Mesenchymal stem cell (in vitro differentiated cells and primary cell): ENCODE measurements around the gene SIRPB1.

ENCODE experiments used
- DNase-seq: peaks from one replicate; pipeline ENCODE4 v3.0.0-alpha.2; 2013
- H2AFZ ChIP-seq: one replicate; pipeline ENCODE4 v1.6.1; 2013; ENCODE audit warnings: low read depth, mild to moderate bottlenecking, control low read depth, inconsistent platforms, low read length, moderate library complexity
- H2AK5ac ChIP-seq: 2 replicates; pipeline ENCODE4 v1.6.1; 2013; ENCODE audit warnings: low read length, moderate library complexity, mild to moderate bottlenecking, inconsistent platforms; ENCODE audit not compliant: severe bottlenecking
- H2BK120ac ChIP-seq: one replicate; pipeline ENCODE4 v1.6.1; 2013; ENCODE audit warnings: low read depth, mild to moderate bottlenecking, inconsistent platforms, low read length, moderate library complexity
- H2BK12ac ChIP-seq, 2 experiments: one replicate each; pipeline ENCODE4 v1.6.1; 2013; ENCODE audit warnings: inconsistent platforms in 2 of 2, low read length in 2 of 2, mild to moderate bottlenecking in 2 of 2, moderate library complexity in 2 of 2, control low read depth in 1 of 2
- H2BK15ac ChIP-seq: one replicate; pipeline ENCODE4 v1.6.1; 2013; ENCODE audit warnings: mild to moderate bottlenecking, low read depth, inconsistent platforms; ENCODE audit not compliant: poor library complexity, severe bottlenecking
- H2BK5ac ChIP-seq: 2 replicates; pipeline ENCODE4 v1.6.1; 2013; ENCODE audit warnings: low read depth, mild to moderate bottlenecking, low read length, control low read depth, inconsistent platforms; ENCODE audit not compliant: poor library complexity, severe bottlenecking
- H3K14ac ChIP-seq, 2 experiments: one replicate each; pipeline ENCODE4 v1.6.1; 2013; ENCODE audit warnings: inconsistent platforms in 2 of 2, low read length in 2 of 2, control low read depth in 1 of 2, mild to moderate bottlenecking in 1 of 2, moderate library complexity in 1 of 2
- H3K18ac ChIP-seq, 2 experiments: one replicate each; pipeline ENCODE4 v1.6.1; 2013; ENCODE audit warnings: inconsistent platforms in 2 of 2, low read length in 2 of 2, control low read depth in 1 of 2, low read depth in 1 of 2, mild to moderate bottlenecking in 1 of 2
- H3K23ac ChIP-seq, 2 experiments: one replicate each; pipeline ENCODE4 v1.6.1; 2013; ENCODE audit warnings: inconsistent platforms in 2 of 2, low read length in 2 of 2, mild to moderate bottlenecking in 2 of 2, moderate library complexity in 2 of 2, control low read depth in 1 of 2
- H3K27ac ChIP-seq: 2 replicates; pipeline ENCODE4 v1.5.1; 2013; ENCODE audit warnings: mild to moderate bottlenecking, moderate library complexity, low read length, control low read depth, inconsistent platforms; ENCODE audit not compliant: poor library complexity, severe bottlenecking
- H3K27me3 ChIP-seq, 2 experiments: 2 replicates each; pipeline versions ENCODE4 v1.6.1 to v1.7.0; 2013; ENCODE audit warnings: low read length in 2 of 2, mild to moderate bottlenecking in 2 of 2, moderate library complexity in 2 of 2, control low read depth in 1 of 2, inconsistent platforms in 1 of 2; ENCODE audit not compliant: control insufficient read depth in 1 of 2, insufficient read depth in 1 of 2
- H3K36me3 ChIP-seq, 2 experiments: 2 replicates each; pipeline versions ENCODE4 v1.6.1 to v1.7.0; 2013; ENCODE audit warnings: low read length in 2 of 2, control low read depth in 1 of 2, inconsistent platforms in 1 of 2, low read depth in 1 of 2, mild to moderate bottlenecking in 1 of 2; ENCODE audit not compliant: insufficient read depth in 2 of 2, control insufficient read depth in 1 of 2
- H3K4ac ChIP-seq, 2 experiments: one replicate each; pipeline ENCODE4 v1.6.1; 2013; ENCODE audit warnings: inconsistent platforms in 2 of 2, low read length in 2 of 2, mild to moderate bottlenecking in 2 of 2, moderate library complexity in 2 of 2, control low read depth in 1 of 2, low read depth in 1 of 2
- H3K4me1 ChIP-seq: 2 replicates; pipeline ENCODE4 v1.6.1; 2013; ENCODE audit warnings: low read depth, low read length, control low read depth; ENCODE audit not compliant: control insufficient read depth, insufficient read depth
- H3K4me2 ChIP-seq: 2 replicates; pipeline ENCODE4 v1.6.1; 2013; ENCODE audit warnings: low read length, mild to moderate bottlenecking, inconsistent platforms; ENCODE audit not compliant: poor library complexity, severe bottlenecking
- H3K4me3 ChIP-seq, 2 experiments: 2 replicates each; pipeline versions ENCODE4 v1.5.1 to v1.7.0; 2013; ENCODE audit warnings: low read length in 2 of 2, mild to moderate bottlenecking in 2 of 2, control low read depth in 1 of 2, low read depth in 1 of 2; ENCODE audit not compliant: insufficient read depth in 1 of 2
- H3K79me1 ChIP-seq: replicated peaks from 2 replicates; pipeline ENCODE4 v1.6.1; 2013; ENCODE audit warnings: mild to moderate bottlenecking, control low read depth, low read length, inconsistent platforms; ENCODE audit not compliant: poor library complexity, severe bottlenecking
- H3K9ac ChIP-seq: 2 replicates; pipeline ENCODE4 v1.7.0; 2013; ENCODE audit warnings: mild to moderate bottlenecking, low read length, moderate library complexity
- H3K9me3 ChIP-seq: 2 replicates; pipeline ENCODE4 v1.7.0; 2013; ENCODE audit warnings: mild to moderate bottlenecking, low read length; ENCODE audit not compliant: control insufficient read depth
- H4K8ac ChIP-seq: one replicate; pipeline ENCODE4 v1.6.1; 2013; ENCODE audit warnings: inconsistent platforms, mild to moderate bottlenecking, low read length, moderate library complexity
- H4K91ac ChIP-seq: one replicate; pipeline ENCODE4 v1.6.1; 2013; ENCODE audit warnings: mild to moderate bottlenecking, low read length, inconsistent platforms
- WGBS: methylation state at CpG from one replicate; pipeline ENCODE4 v1.1.7; 2013; ENCODE audit warnings: mixed read lengths; 5-methylcytosine and 5-hydroxymethylcytosine counted together

SIRPB1 gene

GRCh38 chr20:1665345-1665744, 45.5 kb upstream of the SIRPB1 start:
- H2BK5ac ChIP-seq = no peak overlapping the region
- H3K18ac ChIP-seq = no peak overlapping the region
- no peak overlapping the region for H3K27ac ChIP-seq
- H2BK15ac ChIP-seq = no peak overlapping the region
- no peak overlapping the region for H3K4ac ChIP-seq
- no peak for DNase-seq
- H2BK120ac ChIP-seq = no peak overlapping the region
- peaks cover 7% of the 10 kb centered on the region for H3K4me1 ChIP-seq
- no peak overlapping the region for H3K14ac ChIP-seq
- H3K27me3 ChIP-seq = peaks cover 0 to 20% of the 10 kb centered on the region in 2 experiments
- no peak overlapping the region for H4K8ac ChIP-seq
- H3K36me3 ChIP-seq = no peaks in the 10 kb centered on the region
- WGBS = 83% methylated on average over 1 of the region's 3 CpGs
- no peak overlapping the region for H2AK5ac ChIP-seq
- H3K9me3 ChIP-seq = no peaks in the 10 kb centered on the region
- H4K91ac ChIP-seq = no peak overlapping the region
- no peak overlapping the region for H2BK12ac ChIP-seq
- H3K79me1 ChIP-seq = no peaks in the 10 kb centered on the region
- H3K4me3 ChIP-seq = no peak overlapping the region
- no peak overlapping the region for H2AFZ ChIP-seq
- no peak overlapping the region for H3K4me2 ChIP-seq
- H3K9ac ChIP-seq = no peak overlapping the region
- no peak overlapping the region for H3K23ac ChIP-seq

- H2BK15ac ChIP-seq = no peak overlapping the region
- H3K9me3 ChIP-seq = no peaks in the 10 kb centered on the region
- H2BK12ac ChIP-seq = no peak overlapping the region
- H3K23ac ChIP-seq = no peak overlapping the region
- H3K4me3 ChIP-seq = no peak overlapping the region
- H3K4me1 ChIP-seq = peaks cover 4% of the 10 kb centered on the region
- no peaks in the 10 kb centered on the region for H3K36me3 ChIP-seq
- peaks cover 0 to 22% of the 10 kb centered on the region in 2 experiments for H3K27me3 ChIP-seq
- no peaks in the 10 kb centered on the region for H3K79me1 ChIP-seq
- no peak overlapping the region for H3K9ac ChIP-seq
- no peak overlapping the region for H2AK5ac ChIP-seq
- H3K18ac ChIP-seq = no peak overlapping the region
- H3K4ac ChIP-seq = no peak overlapping the region
- H2BK120ac ChIP-seq = no peak overlapping the region
- no peak overlapping the region for H2BK5ac ChIP-seq
- no peak overlapping the region for H4K8ac ChIP-seq
- H3K27ac ChIP-seq = no peak overlapping the region
- H3K14ac ChIP-seq = no peak overlapping the region
- 73% methylated on average over 3 of the region's 5 CpGs for WGBS
- H2AFZ ChIP-seq = no peak overlapping the region
- no peak overlapping the region for H3K4me2 ChIP-seq
- no peak for DNase-seq
- no peak overlapping the region for H4K91ac ChIP-seq
Measured at GRCh38 chr20:1664911-1665310, 45.1 kb upstream of the SIRPB1 start.

GRCh38 chr20:1663917-1664316, 44.1 kb upstream of the SIRPB1 start:
- Histone ChIP-seq H2BK12ac (no peak overlapping the region), H3K79me1 (no peaks in the 10 kb centered on the region), H3K4me2 (no peak overlapping the region), H3K9me3 (no peaks in the 10 kb centered on the region), H3K18ac (no peak overlapping the region), H2BK5ac (no peak overlapping the region), H4K8ac (no peak overlapping the region), H4K91ac (no peak overlapping the region), H3K36me3 (no peaks in the 10 kb centered on the region), H3K14ac (no peak overlapping the region), H2BK120ac (no peak overlapping the region), H3K4ac (no peak overlapping the region), H3K4me1 (peaks cover 2% of the 10 kb centered on the region), H2AFZ (no peak overlapping the region), H3K27me3 (peaks cover 0 to 28% of the 10 kb centered on the region in 2 experiments), H3K27ac (no peak overlapping the region), H2AK5ac (no peak overlapping the region), H3K23ac (no peak overlapping the region), H2BK15ac (no peak overlapping the region), H3K9ac (no peak overlapping the region), H3K4me3 (no peak overlapping the region)
- DNase-seq = no peak
- WGBS = 41% methylated on average over 1 of the region's 2 CpGs

- WGBS = 49% methylated on average over 2 of the region's 2 CpGs
- H3K14ac ChIP-seq = no peak overlapping the region
Measured at GRCh38 chr20:1661542-1662299, 41.9 kb upstream of the SIRPB1 start.

More at GRCh38 chr20:1661542-1662299, 41.9 kb upstream of the SIRPB1 start:
- Histone ChIP-seq H3K4ac (no peak overlapping the region), H3K79me1 (no peaks in the 10 kb centered on the region), H2BK120ac (no peak overlapping the region), H3K18ac (no peak overlapping the region), H4K8ac (no peak overlapping the region), H3K27ac (no peak overlapping the region), H2BK15ac (no peak overlapping the region), H2AK5ac (no peak overlapping the region), H4K91ac (no peak overlapping the region), H3K4me1 (peaks cover 4% of the 10 kb centered on the region), H3K36me3 (no peaks in the 10 kb centered on the region), H3K4me3 (no peak overlapping the region), H2BK12ac (no peak overlapping the region), H3K9me3 (no peaks in the 10 kb centered on the region), H2AFZ (no peak overlapping the region), H3K4me2 (no peak overlapping the region), H2BK5ac (no peak overlapping the region), H3K23ac (no peak overlapping the region), H3K9ac (no peak overlapping the region), H3K27me3 (peaks cover 0 to 39% of the 10 kb centered on the region in 2 experiments)
- no peak for DNase-seq
